Kidney capillary endothelial cell (primary cell): ENCODE results near the gene SYCE3.
A peak's percentile ranks its signal among the peaks of the same experiment; 100 is the strongest.

Experiments
- DNase-seq: peaks from one replicate; pipeline ENCODE4 v3.0.0-alpha.2; 2018; ENCODE audit warnings: low spot score

Gene SYCE3

DNA sequence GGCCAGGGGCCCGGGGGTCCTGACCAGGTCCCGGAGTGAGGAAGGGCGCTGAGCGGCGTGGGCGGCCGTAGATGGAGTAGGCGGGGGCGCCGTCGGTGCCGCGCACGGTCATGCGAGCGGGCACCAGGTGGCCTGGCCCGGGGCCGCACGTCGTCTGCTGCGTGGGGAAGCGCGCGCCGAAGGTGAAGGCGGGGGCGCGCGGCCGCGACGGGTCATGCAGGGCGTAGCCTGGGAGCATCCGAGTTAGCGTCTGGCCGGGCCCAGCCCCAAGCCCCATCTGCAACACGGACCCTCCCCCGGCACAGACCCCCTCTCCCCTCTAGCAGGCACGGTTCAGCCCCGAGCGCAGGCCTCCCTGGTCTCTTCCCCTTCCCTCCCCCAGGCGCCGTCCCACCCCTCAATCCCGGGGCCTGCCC, 31.2 kb downstream of the SYCE3 start:
- no peak for DNase-seq

DNA sequence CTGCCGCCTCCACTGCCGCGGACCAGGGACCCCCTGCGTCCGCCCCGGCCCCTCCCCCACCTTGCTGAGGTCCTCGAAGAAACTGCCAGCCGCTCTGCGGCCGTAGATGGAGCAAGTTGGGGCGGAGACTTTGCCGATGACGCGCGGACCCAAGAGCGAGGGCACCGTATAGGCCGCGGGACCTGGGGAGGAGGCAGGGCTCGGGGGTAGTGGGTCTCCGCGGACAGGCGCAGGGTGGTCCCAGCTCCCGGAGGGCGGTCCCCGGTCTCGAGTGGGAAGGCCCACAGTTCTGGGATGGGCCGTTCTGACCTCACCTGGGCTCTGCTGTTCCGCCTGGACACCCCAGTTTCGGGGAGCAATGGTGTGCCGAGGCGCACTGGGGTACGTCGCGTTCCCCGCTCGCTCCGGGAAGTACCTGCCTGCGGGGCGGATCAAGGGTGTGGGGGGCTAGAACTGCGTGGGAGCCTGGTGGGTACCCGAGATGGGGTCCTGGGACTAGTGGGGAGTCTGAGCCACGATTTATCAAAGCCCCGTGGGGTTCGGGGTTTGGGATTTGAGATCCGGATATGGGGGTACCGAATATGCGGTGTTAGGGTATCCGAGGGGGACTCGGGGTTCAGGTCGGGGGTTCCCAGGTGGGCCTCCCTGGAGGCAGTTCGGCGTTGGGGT, 31.7 kb downstream of the SYCE3 start:
- DNase-seq = peak; percentile 26

DNA sequence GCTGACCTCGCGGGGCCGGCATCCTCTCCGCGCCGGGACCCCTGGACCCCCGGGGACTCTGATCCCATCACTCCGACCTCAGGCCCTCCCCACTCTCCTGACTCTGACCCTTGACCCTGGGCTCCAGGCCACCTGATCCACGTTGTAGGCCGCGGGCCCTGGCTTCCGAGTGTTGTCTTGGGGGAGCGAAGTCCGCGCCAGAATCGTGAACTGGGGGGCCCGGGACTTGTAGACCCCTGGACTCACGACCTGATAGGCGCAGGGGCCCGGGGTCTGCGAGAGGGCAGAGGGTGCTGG, 32.2 kb downstream of the SYCE3 start:
- DNase-seq = no peak

DNA sequence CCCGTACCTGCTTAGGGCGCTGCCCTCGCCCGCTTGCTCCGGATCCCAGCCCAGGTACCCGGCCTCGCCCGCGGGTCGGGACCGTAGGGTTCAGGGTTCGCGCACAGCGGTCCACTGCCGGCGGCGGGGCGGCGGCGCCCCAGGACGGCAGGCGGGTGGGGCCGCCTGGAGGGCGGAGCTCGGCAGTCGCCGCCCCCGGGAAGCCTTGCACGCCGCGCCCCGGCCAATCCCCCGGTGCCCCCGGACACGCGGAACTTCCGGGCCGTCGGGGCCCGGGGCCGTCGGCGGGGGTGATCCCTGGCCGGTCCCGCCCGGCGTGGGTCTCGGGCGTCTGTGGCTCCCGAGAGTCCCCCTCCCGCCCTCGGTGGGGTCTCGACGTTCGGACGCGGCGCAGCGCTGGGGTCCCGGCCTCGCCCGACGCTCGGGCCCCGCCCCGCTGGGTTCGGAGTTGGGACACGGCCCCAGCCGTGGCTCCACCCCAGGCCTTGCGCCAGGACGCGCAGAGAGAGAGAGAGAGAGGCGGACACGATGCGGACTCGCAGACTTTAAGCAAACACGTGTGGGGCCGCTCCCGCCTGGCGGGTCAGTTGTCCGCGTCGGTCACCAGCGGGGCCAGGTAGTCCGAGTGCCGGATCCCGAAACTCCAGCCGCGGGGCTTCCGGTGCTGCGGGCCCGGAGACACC, 32.7 kb downstream of the SYCE3 start, which contains the start of gene TYMP:
TYMP (minus strand) TSS at position 116 of the 683 bp plus-strand sequence. CDS start 303 bp downstream, outside the sequence.
- DNase-seq = no peak

DNA sequence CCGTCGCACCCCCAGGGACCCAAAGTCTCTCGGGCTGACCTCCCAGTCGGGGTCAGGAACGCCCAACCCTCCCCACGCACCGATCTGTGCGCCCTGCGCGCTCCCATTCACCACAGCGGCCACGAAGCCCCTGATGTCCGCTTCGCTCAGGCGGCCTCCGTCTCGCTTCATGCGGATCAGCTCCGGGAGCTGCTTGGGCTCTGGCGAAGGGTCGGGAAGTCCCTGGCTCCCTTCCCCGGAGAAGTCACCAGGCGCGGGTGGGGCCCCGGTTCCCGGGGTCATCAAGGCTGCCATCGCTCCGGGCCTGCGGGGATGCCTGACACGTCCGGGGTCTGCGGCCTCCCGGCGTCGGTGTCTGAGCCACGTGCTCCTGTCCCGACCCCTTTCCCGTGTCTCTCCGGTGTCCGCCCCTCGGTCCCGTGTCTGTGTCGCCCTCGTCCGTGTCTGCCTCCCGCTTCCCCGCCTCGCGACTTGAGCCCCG, 33.3 kb downstream of the SYCE3 start:
- no peak for DNase-seq

DNA sequence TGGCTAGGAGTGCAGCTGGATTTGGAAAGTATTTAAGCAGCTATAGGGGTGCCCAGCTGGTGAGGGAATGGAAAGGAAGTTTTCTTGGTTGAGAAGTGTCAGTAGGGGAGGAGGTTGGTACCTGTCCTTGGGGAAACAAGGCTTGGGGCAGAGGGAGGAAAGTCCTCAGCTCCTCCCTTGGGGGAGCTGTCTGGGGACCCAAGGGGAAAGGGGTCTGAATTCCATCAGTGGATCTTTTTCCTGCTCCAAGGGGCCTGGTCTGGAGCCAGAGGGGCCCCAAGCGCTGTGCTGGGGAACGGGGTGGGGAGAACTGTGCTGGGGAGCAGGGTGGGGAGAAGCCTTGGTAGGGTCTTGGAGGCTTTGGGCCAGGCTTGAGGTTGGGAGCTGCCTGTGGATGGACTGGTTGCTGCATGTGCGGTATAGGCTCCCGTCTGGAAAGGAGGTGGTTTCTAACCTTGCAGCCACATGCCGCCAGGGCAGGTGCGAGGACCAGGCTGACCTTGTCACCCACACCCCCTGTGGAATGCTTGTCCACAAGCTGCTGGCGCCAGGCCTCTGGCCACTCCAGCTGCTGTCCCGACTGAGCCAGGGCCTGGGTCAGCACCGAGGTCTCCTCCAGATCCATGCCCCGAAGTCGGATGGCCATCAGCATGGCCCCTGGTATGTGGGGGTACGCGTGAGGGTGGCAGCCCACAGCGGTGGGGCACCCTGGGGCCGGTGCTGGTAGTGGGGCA, 33.9 kb downstream of the SYCE3 start:
- no peak for DNase-seq

DNA sequence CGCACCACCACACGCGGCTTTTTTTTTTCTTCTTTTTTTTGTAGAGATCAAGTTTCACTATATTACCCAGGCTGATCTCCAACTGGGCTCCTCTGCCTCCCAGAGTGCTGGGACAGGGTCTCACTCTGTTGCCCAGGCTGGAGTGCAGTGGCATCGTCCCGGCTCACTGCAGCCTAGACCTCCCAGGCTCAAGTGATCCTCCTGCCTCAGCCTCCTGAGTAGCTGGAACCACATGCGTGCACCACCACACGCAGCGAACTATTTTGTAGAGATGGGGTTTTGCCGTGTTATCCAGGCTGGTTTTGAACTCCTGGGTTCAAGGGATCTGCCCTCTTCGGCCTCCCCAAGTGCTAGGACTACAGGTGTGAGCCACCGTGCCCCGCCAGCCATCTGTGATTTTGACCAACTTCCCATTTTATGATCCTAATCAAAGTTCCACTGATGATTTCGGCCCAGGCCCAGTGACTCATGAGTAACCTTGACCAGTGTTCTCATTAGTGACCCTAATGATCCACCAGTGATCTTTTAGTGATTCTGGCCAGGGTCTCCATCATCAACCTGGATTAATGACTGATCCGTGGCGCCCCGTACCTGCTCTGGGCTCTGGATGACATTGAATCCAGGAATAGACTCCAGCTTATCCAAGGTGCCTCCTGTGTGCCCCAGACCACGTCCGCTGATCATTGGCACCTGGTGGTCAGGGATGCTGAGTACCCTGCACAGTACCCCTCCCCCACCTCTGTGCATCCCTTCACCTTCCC, 34.6 kb downstream of the SYCE3 start:
- DNase-seq = no peak

DNA sequence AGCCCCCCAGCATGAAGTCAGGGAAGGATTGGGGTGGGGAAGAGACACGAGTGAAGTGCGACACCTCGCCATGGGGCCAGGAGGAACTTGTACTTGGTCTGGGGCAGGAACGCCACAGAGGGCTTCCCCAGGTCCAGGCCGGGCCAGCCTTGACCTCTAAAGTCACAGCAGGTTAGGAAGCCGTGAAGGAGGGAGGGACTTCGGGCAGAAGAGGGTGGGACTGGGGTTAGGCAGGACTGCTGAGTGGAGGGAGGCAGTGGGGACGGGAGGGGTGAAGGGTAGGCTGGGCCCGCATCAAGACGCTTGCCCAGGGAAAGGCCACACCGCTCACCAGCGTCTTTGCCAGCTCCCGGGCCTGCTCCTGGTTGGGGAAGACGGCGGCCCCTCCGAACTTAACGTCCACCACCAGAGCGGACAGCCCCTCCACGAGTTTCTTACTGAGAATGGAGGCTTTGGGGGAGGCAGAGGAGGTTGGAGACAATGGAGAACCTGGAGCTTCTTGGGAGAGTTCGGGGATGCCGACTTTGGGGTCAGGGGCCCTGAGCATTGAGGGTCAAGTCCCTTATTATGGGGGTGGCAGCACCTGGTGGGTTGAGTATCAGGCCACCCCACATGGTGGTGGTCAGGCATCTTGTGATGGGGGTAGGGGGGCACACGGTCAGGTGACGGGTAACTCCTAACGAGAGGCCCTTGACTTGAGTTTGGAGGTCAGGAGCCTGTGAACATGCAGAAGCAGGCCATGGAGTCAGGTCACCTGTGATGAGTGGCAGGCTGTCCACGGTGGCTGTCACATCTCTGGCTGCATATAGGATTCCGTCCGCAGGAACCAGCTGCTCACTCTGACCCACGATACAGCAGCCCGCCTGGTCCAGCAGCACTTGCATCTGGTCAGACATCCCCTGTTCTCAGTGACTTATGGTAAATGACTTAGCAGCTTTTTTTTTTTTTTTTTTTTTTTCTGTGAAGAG, 35.6 kb downstream of the SYCE3 start:
- no peak for DNase-seq

DNA sequence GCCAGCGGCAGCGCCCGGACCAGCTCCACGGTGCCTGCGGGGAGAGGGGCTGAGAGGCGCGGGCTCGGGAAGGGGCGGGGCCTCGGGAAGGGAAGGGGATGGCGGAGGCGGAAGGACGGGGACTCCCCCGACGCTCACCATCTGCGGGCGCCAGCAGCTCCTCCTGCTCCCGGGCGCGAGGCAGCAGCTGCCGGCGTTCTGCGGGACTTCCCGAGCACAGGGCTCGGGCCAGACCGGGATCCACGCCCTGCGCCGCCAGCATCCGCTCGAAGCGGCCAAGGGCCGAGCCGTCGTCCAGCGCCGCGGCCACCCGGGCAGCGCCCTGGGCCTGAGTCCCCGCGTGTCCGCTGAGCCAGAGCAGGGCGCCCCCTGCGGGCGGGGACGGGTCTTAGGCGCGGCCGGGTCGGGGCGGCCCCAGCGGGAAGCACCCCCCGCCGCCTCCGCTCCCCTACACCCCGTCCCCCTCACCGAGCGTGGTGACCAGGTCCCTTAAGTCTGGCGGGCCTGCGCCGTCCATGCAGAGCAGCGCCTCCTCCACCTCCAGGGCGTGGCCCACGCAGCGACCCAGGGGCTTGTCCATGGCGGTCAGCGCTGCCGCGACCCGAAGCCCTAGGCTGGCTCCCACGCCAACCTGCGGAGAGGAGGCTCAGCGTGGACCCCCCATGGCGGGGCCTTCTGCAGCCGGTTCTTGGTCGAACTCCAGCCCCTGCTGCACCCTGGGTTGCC, 36.4 kb downstream of the SYCE3 start:
- DNase-seq = peak; percentile 57

DNA sequence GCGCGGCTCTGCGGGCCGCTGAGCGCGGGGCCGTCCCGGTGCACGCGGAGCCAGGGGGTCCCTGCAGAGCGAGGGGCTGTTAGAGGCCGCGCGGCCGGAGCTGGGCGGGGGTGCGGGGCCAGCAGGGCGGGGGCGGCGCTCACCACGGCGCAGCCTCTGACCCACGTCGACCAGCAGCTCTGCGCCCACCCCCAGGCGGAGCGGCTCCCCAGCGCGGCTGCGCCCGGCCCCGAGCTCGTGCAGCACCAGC, 36.9 kb downstream of the SYCE3 start:
- no peak for DNase-seq

DNA sequence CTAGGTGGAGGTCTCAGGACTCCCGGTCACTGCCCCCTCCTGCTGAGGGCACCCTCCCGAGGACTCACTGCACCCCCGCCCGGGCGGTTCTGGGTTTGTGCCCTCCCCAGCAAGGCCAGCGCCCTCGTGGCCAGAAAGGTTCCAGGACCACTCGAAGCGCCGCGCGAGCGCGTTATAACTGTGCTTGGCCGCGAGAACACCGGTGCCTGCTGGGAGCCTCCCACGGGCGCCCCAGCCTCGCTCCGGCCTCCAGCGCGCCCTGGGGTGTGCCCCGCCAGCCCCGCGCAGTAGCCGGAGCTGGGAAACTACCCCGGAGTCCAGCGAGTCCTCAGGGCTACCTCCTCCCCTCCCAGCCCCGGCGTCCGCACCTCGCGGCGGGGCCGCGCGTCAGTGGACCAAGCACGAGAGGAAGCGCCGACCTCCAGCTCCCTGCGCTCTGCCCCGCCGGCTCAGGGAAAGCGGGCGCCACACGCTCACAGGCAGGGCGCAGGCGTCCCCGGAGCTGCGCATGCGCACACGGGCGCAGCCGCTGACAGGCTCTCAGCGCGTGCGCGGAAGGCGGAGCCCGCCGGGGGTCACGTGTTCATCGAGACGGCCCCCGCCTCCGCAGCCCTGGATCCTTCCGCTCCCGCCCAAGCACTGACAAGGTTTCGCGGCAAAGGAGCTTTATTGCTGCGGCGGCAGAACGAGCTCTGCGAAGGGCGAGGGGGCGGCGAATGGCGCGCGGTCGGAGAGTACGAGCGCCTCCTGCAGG, 37.4 kb downstream of the SYCE3 start, which contains the start of gene SCO2:
SCO2 (minus strand) TSS at position 495 of the 754 bp plus-strand sequence. CDS start 1,187 bp downstream, outside the sequence.
- peak; percentile 95 for DNase-seq

DNA sequence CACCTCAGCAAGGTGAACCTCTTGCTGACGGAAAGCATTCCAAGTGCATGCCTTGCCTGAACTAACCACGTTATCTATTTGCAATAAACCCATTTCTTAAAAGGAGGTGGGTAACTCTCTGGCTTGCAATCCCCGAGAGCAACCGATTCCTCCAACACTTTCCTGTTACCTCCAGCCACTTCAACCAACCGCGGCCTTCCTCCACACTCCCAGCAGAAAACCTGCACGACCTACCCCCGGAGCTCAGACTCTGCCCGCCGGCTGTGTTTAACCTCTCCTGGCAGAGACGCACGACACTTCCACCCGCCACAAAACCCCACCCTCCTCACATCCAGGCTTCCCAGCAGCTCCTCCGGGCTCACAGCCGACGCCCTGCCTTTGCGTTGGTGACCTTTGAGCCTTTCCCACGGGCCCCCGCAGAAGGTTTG, 38.0 kb downstream of the SYCE3 start:
- no peak for DNase-seq

DNA sequence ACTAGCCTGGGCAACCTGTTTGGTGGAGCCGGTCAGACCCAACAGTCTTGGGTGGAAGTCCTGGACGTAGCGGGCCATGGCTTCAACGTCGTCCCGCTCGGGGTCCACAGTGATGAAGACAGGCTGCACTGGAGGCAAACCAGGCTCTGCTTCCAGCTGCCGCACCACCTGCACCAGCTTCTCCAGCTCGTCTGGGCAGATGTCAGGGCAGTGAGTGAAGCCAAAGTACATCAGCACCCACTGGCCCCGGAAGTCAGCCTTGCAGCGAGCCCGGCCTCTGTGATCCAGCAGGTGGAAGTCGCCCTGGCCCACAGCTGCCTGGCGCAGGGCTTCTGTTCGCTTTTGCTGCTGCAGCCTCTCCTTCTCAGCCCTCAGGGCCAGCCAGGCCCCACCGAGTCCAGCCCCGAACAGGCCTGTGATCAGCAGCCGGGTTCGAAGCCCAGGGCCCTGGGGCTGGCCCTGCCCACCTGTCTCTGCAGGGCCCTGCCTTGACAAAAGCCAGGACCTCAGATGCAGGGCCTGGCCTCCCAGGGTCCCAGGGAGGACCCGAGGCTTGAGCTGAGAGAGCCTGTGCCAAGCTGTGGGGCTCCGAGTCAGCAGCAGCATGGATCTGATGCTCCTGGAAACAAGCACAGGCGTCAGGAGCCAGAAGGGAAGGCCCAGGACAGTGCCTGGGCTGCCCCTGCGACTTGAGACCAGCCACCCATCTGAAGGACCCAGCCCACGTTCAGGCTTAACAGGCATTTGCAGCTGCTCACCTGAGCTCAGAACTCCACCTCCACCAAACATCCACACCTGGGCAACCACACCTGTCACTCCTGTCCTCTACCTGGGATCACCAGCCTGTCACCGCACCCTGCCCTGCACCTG, 38.7 kb downstream of the SYCE3 start:
- no peak for DNase-seq

DNA sequence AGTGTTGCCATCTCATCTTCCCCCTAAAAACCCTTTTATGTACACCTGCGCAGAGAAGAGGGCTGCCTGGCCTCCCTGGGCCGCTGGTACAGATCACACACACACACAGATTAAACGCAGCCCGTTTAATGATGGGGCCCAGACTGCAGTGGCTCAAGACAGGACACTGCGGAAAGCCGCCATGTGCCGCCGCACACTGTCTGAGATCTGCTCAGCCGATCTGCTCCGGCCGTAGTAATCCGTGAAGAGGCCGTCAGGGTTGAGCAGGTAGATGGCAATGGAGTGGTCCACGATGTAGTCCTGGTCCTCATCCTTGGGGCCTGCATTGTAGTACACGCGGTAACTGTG, 39.3 kb downstream of the SYCE3 start:
- no peak for DNase-seq

DNA sequence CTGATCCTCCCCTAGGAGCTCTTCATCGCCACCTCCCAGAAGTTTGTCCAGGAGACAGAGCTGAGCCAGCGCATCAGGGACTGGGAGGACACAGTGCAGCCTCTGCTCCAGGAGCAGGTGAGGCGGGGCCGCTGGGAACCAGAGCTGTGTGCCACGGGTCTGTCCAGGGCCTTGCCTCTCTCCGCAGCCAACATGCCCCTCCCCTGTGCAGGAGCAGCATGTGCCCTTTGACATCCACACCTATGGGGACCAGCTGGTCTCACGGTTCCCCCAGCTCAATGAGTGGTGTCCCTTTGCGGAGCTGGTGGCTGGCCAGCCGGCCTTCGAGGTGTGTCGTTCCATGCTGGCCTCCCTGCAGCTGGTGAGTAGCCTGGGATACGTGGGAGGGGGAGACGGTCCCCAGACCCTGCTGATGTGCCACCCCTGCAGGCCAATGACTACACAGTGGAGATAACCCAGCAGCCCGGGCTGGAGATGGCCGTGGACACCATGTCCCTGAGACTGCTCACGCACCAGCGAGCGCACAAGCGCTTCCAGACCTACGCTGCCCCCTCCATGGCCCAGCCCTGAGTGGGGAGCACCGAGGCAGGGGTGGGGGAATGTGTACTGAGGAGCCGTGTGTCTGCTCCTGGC, 39.8 kb downstream of the SYCE3 start:
- DNase-seq = no peak

DNA sequence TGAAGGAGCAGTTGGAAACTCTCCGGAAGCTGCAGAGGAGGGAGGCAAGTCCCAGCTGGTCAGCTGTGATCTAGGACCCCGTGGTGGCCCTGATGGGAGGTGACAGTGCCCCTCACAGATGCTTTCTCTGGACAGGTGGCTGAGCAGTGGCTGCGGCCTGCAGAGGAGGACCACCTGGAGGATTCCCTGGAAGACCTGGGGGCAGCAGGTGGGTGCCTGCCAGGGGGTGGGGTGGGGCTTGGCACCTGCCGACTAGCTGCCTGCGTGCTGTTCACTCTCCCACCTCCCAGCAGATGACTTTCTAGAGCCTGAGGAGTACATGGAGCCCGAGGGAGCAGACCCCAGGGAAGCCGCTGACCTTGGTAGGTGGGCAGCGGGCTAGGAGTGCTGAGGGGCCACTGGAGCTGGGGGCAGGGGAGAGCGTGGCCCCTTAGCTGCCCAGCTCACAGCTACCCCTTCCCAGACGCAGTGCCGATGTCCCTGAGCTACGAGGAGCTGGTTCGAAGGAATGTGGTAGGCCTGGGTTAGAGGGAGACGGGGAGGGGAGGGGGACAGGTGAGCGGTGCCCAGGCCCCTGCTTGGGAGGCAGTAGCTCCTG, 40.4 kb downstream of the SYCE3 start:
- no peak for DNase-seq

DNA sequence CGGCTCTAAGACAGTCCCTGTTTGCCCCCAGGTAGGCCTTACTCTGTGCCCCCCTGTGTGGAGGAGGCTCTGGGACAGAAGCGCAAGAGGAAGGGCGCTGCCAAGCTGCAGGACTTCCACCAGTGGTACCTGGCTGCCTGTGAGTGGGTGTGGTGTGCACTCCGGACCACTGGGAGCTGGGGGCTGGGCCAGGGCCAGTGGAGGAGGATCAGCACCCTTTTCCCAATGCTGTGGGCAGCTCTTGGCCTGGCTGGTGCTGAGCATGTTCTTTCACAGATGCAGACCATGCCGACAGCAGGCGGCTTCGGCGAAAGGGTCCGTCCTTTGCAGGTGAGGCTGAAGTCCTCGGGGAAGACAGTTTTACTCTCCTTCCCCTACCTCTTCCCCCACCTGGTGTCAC, 41.0 kb downstream of the SYCE3 start:
- no peak for DNase-seq

DNA sequence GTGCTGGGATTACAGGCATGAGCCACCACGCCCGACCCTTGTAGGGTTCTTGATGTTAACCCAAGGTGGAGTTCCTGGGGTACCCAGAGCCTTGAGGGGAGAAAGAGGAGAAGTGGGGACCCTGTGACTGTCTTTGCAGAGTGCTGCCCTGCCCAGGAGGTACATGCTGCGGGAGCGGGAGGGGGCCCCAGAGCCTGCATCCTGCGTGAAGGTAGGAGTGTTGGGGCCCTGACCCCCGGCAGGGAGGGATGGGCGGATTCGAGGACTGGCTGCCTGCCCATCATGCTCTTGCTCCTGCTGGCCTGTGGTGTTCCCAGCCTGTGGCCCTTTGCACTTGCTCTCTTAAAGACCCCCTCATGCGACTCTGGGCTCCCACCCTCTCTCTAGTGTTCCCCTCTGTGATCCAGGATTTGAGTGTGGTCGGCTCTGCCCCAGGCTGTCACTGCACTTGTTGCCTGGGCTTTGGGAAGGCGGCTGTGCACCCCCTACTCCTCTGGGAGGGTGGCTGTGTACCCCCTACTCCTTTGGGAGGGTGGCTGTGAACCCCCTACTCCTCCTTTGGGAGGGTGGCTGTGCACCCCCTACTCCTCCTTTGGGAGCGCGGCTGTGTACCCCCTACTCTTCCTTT, 41.8 kb downstream of the SYCE3 start:
- DNase-seq = no peak
